Measurements from ENCODE around the gene OR9Q1.

The OR9Q1 gene, protein sequence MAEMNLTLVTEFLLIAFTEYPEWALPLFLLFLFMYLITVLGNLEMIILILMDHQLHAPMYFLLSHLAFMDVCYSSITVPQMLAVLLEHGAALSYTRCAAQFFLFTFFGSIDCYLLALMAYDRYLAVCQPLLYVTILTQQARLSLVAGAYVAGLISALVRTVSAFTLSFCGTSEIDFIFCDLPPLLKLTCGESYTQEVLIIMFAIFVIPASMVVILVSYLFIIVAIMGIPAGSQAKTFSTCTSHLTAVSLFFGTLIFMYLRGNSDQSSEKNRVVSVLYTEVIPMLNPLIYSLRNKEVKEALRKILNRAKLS

DNA sequence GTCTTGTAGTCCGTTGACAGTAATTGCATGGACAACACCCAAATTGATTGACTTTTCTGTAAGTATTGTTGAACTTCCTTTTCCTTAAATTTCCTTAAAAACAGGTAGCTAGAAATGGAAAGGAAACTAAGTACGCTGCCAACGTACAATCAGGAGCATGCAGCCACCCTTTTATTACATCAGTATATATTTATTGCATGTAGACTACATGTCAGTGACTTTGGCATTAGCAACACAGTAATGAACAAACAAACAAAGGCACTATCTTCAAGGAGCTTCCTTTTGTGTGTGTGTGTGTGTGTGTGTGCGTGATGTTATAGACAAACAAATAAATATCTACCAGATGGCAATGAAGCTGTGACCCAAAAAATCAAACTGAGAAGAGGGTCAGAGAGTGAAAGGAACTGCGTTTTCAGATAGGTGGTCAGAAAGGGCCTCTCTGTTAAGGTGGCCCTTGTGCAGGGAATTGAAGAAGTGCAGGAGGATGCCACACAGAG, at the start of gene OR9Q1:
Gene OR9Q1 (plus strand): TSS at position 447 of the 497 bp plus-strand sequence. CDS start 155,564 bp downstream, outside the sequence.
- DNase-seq (ENCODE audit: low read depth) = no peak
- TF ChIP-seq, protein P1, sequence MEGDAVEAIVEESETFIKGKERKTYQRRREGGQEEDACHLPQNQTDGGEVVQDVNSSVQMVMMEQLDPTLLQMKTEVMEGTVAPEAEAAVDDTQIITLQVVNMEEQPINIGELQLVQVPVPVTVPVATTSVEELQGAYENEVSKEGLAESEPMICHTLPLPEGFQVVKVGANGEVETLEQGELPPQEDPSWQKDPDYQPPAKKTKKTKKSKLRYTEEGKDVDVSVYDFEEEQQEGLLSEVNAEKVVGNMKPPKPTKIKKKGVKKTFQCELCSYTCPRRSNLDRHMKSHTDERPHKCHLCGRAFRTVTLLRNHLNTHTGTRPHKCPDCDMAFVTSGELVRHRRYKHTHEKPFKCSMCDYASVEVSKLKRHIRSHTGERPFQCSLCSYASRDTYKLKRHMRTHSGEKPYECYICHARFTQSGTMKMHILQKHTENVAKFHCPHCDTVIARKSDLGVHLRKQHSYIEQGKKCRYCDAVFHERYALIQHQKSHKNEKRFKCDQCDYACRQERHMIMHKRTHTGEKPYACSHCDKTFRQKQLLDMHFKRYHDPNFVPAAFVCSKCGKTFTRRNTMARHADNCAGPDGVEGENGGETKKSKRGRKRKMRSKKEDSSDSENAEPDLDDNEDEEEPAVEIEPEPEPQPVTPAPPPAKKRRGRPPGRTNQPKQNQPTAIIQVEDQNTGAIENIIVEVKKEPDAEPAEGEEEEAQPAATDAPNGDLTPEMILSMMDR (conservative IDR thresholded peaks at IDR 0.05; ENCODE audit: control insufficient read depth, insufficient read depth, low read depth, low read length) = no peak
- no peak within 1 kb of the TSS for H3K4me3 ChIP-seq (ENCODE audit: control insufficient read depth, low read depth, low read length)

DNA sequence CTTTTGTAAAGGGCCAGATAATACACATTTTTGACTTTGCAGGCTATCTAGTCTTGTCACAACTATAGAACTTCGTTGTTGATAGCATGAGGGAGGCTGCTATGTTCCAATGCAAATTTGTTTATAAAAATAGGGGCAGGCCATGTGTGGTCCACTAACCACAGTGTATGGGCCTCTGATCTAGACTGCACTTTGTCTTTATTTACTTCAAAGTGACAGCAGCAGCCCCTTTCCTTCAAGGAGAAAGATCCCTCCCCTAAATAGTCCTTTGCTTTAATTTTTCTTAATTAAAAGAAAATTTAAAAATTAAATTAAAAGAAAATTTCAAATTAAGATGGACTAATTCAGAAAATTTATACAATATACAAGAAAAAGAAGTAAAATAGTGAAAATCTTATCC, 49.5 kb upstream of the OR9Q1 start:
- TF ChIP-seq, protein P1 (conservative IDR thresholded peaks at IDR 0.05; ENCODE audit: control insufficient read depth, insufficient read depth, low read depth, low read length) = no peak
- DNase-seq (ENCODE audit: low read depth) = no peak

DNA sequence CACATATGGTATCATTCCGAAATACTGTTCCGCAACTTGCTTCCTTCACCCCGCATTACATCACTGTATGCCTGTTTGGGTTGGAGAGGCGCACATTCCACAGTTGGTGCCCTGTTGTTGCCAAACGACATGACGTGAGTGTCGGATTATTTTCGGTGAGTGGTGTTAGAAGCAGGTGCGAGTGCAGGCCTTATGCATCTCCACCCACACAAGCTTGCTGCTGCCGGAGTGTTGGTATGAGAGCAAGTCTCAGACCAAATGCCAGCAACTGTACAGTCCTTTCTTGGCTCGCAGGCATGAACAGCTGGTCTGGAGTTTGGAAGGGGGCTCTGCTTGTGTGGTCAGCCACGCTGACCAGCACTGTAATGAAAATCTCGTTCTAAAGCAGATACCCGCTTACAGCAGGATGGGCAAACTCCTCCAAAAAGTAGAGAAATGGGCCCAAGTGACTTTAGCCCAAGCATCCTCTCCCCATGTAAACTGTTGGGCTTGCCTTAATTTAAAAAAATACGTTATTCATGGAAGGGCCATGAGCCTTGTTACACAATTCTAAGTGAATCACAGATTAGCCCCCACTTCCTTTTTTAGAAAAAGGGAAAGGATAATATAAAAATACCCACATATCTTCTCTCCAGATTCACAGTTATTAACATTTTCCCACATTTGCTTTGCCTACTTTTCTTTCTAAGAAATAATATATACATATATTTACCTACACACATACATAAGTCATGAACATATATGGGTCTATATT, 48.7 kb upstream of the OR9Q1 start:
- no peak for DNase-seq (ENCODE audit: low read depth)
- no peak overlapping the region for H3K4me3 ChIP-seq (ENCODE audit: control insufficient read depth, low read depth, low read length)
- TF ChIP-seq, protein P1 (conservative IDR thresholded peaks at IDR 0.05; ENCODE audit: control insufficient read depth, insufficient read depth, low read depth, low read length) = no peak

More for the DNA sequence above, 49.5 kb upstream of the OR9Q1 start:
- no peak overlapping the region for H3K4me3 ChIP-seq (ENCODE audit: control insufficient read depth, low read depth, low read length)

DNA sequence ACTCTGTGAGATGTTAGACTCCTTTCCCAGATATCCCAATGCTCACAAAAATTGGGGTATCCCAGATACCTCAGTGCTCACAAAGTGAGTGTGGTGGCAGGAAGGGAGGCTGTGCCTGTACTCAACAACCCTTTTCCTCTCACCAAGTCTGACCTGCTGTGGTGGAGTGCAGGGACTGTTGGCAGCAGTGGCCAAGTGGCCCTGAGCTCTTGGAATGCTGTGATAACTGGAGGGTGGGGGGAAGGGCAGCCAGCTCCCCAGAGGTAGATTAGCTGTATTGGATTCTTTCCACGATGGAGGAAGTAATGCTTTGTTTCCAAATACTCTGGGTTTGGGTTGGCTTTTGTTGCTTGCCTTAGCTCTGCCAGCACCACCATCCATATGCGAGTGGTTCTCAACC, 46.0 kb upstream of the OR9Q1 start:
- TF ChIP-seq, protein P1 (conservative IDR thresholded peaks at IDR 0.05; ENCODE audit: control insufficient read depth, insufficient read depth, low read depth, low read length) = no peak
- no peak for DNase-seq (ENCODE audit: low read depth)
- H3K4me3 ChIP-seq (ENCODE audit: control insufficient read depth, low read depth, low read length) = no peak overlapping the region

DNA sequence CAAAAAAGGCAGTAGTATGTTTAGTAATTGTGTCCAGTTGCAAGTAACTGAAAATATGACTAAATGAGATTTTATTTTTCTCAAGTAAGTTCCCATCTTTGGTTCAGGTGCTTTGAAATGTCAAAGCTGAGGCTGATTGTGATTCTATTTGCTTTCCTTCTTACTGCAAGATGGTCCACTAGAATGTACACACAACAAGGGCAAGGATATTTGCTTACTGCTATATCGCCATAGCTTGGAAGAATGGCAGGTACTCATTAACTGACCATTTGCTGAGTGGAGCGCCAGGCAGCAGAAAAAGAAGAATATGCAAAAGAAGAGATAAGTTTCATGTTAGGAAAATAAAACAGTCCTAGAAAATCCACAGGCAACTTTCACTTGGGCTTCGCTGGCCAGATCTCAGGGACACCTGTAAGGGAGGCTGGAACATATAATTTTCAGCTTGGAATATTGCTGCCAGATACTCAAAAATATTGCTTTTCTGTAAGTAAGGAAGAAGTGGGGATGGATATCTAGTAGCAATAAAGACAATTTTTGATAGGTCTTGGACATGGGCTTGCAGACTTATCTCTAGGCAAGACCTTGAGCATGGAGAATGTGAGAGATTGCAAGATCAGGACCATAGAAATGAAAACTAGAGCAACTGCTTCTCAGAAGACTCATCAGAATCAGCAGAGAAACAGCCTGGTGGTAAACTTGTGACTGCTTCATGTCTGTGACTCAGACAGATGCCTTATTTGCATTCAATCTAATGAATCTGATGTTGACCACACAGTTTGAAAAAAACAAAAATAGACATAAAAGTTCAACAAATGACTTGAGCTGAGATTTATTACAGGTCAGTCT, 44.8 kb upstream of the OR9Q1 start:
- peak; percentile 1 for DNase-seq (ENCODE audit: low read depth)
- TF ChIP-seq, protein P1 (conservative IDR thresholded peaks at IDR 0.05; ENCODE audit: control insufficient read depth, insufficient read depth, low read depth, low read length) = no peak

DNA sequence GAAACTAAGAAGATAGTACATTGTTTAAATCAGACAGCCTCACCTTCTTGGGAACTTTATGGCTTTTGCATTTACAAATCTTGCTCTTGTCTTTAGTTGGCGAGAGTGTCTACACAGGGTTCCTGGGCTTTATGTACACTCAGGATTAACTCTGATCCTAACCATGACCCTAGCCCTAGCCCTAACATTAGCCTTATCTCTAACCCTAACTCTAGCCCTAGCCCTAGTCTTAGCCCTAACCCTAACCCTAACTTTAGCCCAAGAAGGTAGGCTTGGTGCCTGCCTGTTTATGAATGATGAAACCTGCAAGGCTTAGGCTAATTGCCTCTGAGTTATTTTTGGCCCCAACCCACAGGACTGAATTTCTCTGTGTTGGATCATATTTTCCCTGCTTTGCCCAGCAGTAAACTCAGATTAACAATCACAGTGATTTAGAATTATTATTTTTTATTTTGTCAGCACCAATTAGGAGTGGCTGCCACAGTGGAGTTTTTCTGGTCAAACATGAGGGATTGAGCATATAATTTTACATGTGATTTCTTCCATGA, 44.1 kb upstream of the OR9Q1 start:
- DNase-seq (ENCODE audit: low read depth) = no peak
- TF ChIP-seq, protein P1 (conservative IDR thresholded peaks at IDR 0.05; ENCODE audit: control insufficient read depth, insufficient read depth, low read depth, low read length) = no peak
- H3K4me3 ChIP-seq (ENCODE audit: control insufficient read depth, low read depth, low read length) = no peak overlapping the region

More for the DNA sequence above, 44.8 kb upstream of the OR9Q1 start:
- H3K4me3 ChIP-seq (ENCODE audit: control insufficient read depth, low read depth, low read length) = no peak overlapping the region

Measured in fibroblast of mammary gland (primary cell).